ENCODE results near the gene ECHS1. TPM values are rescaled to one million over a fixed set of nuclear protein-coding genes. Genes with fewer than 3 reads are reported as not detected.

Gene ECHS1
- total RNA-seq, 1 donor from 2014 or later, result 77.4 TPM

- H3K27ac ChIP-seq, result no peak overlapping the region
- H3K4me3 ChIP-seq, result no peak overlapping the region
- no peak overlapping the region for H3K27ac Mint-ChIP-seq
- no peak overlapping the region for H3K4me2 ChIP-seq
- no peaks in the 10 kb centered on the region for H3K36me3 ChIP-seq
- H3K9me3 ChIP-seq (ENCODE audit: low read depth), result no peaks in the 10 kb centered on the region
- peaks cover 4% of the 10 kb centered on the region for H3F3A ChIP-seq (ENCODE audit: low read depth)
- no peaks in the 10 kb centered on the region for H3K79me2 ChIP-seq (ENCODE audit: low read depth)
- H3K4me3 Mint-ChIP-seq, result no peak overlapping the region
- H3K27me3 ChIP-seq, result peaks cover 79% of the 10 kb centered on the region
- no peak overlapping the region for H2AFZ ChIP-seq (replicated peaks)
- peaks cover 3% of the 10 kb centered on the region for H3K36me3 Mint-ChIP-seq
- no peak for DNase-seq (ENCODE audit: low spot score)
- peaks cover 10% of the 10 kb centered on the region for H3K4me1 ChIP-seq
- H3K9me3 Mint-ChIP-seq, result peaks cover 5% of the 10 kb centered on the region
- no peaks in the 10 kb centered on the region for H3K4me1 Mint-ChIP-seq
- peaks cover 21% of the 10 kb centered on the region for H3K27me3 Mint-ChIP-seq (ENCODE audit: insufficient read depth, low read depth)
- TF ChIP-seq EZH2 (IDR thresholded peaks at IDR 0.05) (no peak), EZH2phosphoT487 (IDR thresholded peaks at IDR 0.05) (no peak), CTCF (IDR thresholded peaks at IDR 0.05) (no peak)
- no peak overlapping the region for H3K9ac ChIP-seq
- H4K20me1 ChIP-seq (ENCODE audit: low read depth), result peaks cover 6% of the 10 kb centered on the region
These were observed 34.8 kb downstream of the ECHS1 start for GRCh38 chr10:133338080-133339071.

DNA sequence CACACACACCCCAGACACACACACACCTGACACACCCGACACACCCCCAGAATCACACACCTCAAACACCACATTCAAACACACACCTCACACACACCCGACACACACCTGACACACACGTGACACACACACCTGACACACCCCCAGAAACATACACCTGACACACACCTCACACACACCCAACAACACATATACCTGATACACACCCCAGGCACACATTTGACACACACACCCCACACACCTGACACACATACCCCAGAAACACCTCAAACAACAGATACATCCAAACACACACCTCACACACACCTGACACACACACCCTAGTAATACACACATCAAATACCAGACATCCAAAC is 35.8 kb downstream of the ECHS1 start:
- Histone ChIP-seq H3K9me3 (ENCODE audit: low read depth) (no peaks in the 10 kb centered on the region), H3K4me1 (peaks cover 10% of the 10 kb centered on the region), H3K27me3 (peaks cover 89% of the 10 kb centered on the region), H3K36me3 (no peaks in the 10 kb centered on the region), H3K27ac (no peak overlapping the region), H4K20me1 (ENCODE audit: low read depth) (peaks cover 6% of the 10 kb centered on the region), H3K4me2 (no peak overlapping the region), H3K4me3 (no peak overlapping the region), H3K79me2 (ENCODE audit: low read depth) (no peaks in the 10 kb centered on the region), H3F3A (ENCODE audit: low read depth) (peaks cover 4% of the 10 kb centered on the region), H3K9ac (no peak overlapping the region), H2AFZ (replicated peaks) (no peak overlapping the region)
- Mint-ChIP-seq H3K27ac (no peak overlapping the region), H3K4me3 (no peak overlapping the region), H3K9me3 (peaks cover 12% of the 10 kb centered on the region), H3K36me3 (peaks cover 3% of the 10 kb centered on the region), H3K27me3 (ENCODE audit: insufficient read depth, low read depth) (peaks cover 26% of the 10 kb centered on the region), H3K4me1 (no peaks in the 10 kb centered on the region)
- TF ChIP-seq EZH2 (IDR thresholded peaks at IDR 0.05), result no peak
- TF ChIP-seq CTCF (IDR thresholded peaks at IDR 0.05), result no peak
- TF ChIP-seq EZH2phosphoT487 (IDR thresholded peaks at IDR 0.05), result no peak
- DNase-seq (ENCODE audit: low spot score), result no peak

GRCh38 chr10:133336577-133337369 is 36.4 kb downstream of the ECHS1 start, which contains the start of gene CALY:
Gene CALY (minus strand): TSS chr10:133336896. CDS start chr10:133328989, 7,907 bp downstream.
- Histone ChIP-seq H3K36me3 (no peaks in the 10 kb centered on the region), H3K9me3 (ENCODE audit: low read depth) (no peaks in the 10 kb centered on the region), H3K79me2 (ENCODE audit: low read depth) (no peaks in the 10 kb centered on the region), H2AFZ (replicated peaks) (no peak within 1 kb of the TSS), H3K27me3 (peaks cover 93% of the 10 kb centered on the region), H3K27ac (no peak within 1 kb of the TSS), H3F3A (ENCODE audit: low read depth) (peaks cover 4% of the 10 kb centered on the region), H4K20me1 (ENCODE audit: low read depth) (peaks cover 6% of the 10 kb centered on the region), H3K9ac (no peak within 1 kb of the TSS), H3K4me3 (peak within 1 kb of the TSS; percentile 43), H3K4me1 (peaks cover 10% of the 10 kb centered on the region), H3K4me2 (peak within 1 kb of the TSS; percentile 75)
- H3K27ac Mint-ChIP-seq, result no peak within 1 kb of the TSS
- H3K27me3 Mint-ChIP-seq (ENCODE audit: insufficient read depth, low read depth), result peaks cover 31% of the 10 kb centered on the region
- peaks cover 2% of the 10 kb centered on the region for H3K36me3 Mint-ChIP-seq
- no peaks in the 10 kb centered on the region for H3K4me1 Mint-ChIP-seq
- DNase-seq (ENCODE audit: low spot score), result peak; percentile 80
- TF ChIP-seq EZH2phosphoT487 (IDR thresholded peaks at IDR 0.05) (peak; percentile 63), EZH2 (IDR thresholded peaks at IDR 0.05) (peak; percentile 72), CTCF (IDR thresholded peaks at IDR 0.05) (no peak)
- H3K4me3 Mint-ChIP-seq, result no peak within 1 kb of the TSS
- H3K9me3 Mint-ChIP-seq, result peaks cover 16% of the 10 kb centered on the region
